ENCODE measurements around the gene SSBP4. TPM values are rescaled to one million over a fixed set of nuclear protein-coding genes. Genes with fewer than 3 reads are reported as not detected.

SSBP4 gene
- polyA plus RNA-seq, 2 of the 4 experiments (the other 2 are of a cell fraction), result 6.9 to 43.2 TPM

GRCh38 chr19:18483119-18483890 lies 64.1 kb downstream of the SSBP4 start:
- H3K4me3 ChIP-seq, result no peak overlapping the region
- WGBS (ENCODE audit: missing lambda C conversion rate), result 79% methylated on average over 12 of the region's 12 CpGs
- H3K9me3 ChIP-seq, result no peaks in the 10 kb centered on the region
- FAIRE-seq (no peak), DNase-seq (ENCODE audit: low read depth in 1 of 2, low spot score in 1 of 2) (no peak), ATAC-seq (no peak)
- H3K4me2 ChIP-seq, result no peak overlapping the region
- peaks cover 52% of the 10 kb centered on the region for H3K4me1 ChIP-seq
- ChIA-PET POLR2A (no interaction called here), CTCF (interaction anchor here (1.2 to 3.0 kb wide), 2 partner anchors 14 to 39 kb away, joined by 3 to 15 read pairs; partner anchors contain the start of gene ELL)
- 0 out of 6 replicates have a peak overlapping the region, but pooled peaks of 1 of the 2 experiments have one; percentile 1 for H3K27ac ChIP-seq
- no peak for TF ChIP-seq HMGXB4 (CRISPR knock-in tag; IDR thresholded peaks at IDR 0.05; ENCODE audit: borderline replicate concordance)
- no peak for TF ChIP-seq RCOR1 (IDR thresholded peaks at IDR 0.05; ENCODE audit: low read depth, low read length)
- no peak for TF ChIP-seq CEBPB (IDR thresholded peaks at IDR 0.05)
- no peak for TF ChIP-seq NR3C1 (IDR thresholded peaks at IDR 0.05)
- no peak for TF ChIP-seq SREBF2 (IDR thresholded peaks at IDR 0.05)
- no peak for TF ChIP-seq USF2 (IDR thresholded peaks at IDR 0.05)
- TF ChIP-seq KDM5A (IDR thresholded peaks at IDR 0.05), result no peak
- TF ChIP-seq ELK1 (IDR thresholded peaks at IDR 0.05; ENCODE audit: low read depth, low read length), result no peak
- TF ChIP-seq HEYL (CRISPR knock-in tag; IDR thresholded peaks at IDR 0.05), result no peak
- TF ChIP-seq BCL3 (IDR thresholded peaks at IDR 0.05), result no peak
- TF ChIP-seq TP53 (CRISPR knock-in tag; IDR thresholded peaks at IDR 0.05), result no peak
- no peak for TF ChIP-seq ATOH8 (CRISPR knock-in tag; IDR thresholded peaks at IDR 0.05; ENCODE audit: low read depth)
- TF ChIP-seq FOSB (CRISPR knock-in tag; IDR thresholded peaks at IDR 0.05), result no peak
- no peak for TF ChIP-seq RAD21 (conservative IDR thresholded peaks at IDR 0.05 in 1 of 2, IDR thresholded peaks at IDR 0.05 in 1 of 2)
- no peak for TF ChIP-seq BHLHE40 (IDR thresholded peaks at IDR 0.05; ENCODE audit: low read depth, low read length)

Small RNAs within 50 kb of the gene (small RNA-seq; reads per million reads assigned to genes)
- 0 to 16.4 (median 6.5) reads per million in 6 experiments for gene MIR3189

Other genes starting within 250 kb of the SSBP4 start
- 11.2 and 12.3 TPM in 2 replicates for gene IFI30, start 245.6 kb upstream of the SSBP4 start, polyA plus RNA-seq (2011; rRNA removed)
- gene IFI30, start 245.6 kb upstream of the SSBP4 start, polyA plus RNA-seq (2017; fragmentation: RNase III; extraction: RNeasy Plus Mini Kit Qiagen cat#74134 plus additional on column Dnase treatment), result 13.5 to 19.8 TPM (median 16.8 TPM) in 3 replicates
- 8.3 and 11.4 TPM in 2 replicates for gene MPV17L2, start 226.2 kb upstream of the SSBP4 start, polyA plus RNA-seq (2011; rRNA removed)
- gene MPV17L2, start 226.2 kb upstream of the SSBP4 start, polyA plus RNA-seq (2017; fragmentation: RNase III; extraction: RNeasy Plus Mini Kit Qiagen cat#74134 plus additional on column Dnase treatment), result 12.2 to 13.9 TPM (median 12.3 TPM) in 3 replicates
- 0.39 and 1.0 TPM in 2 replicates for gene RAB3A, start 215.4 kb upstream of the SSBP4 start, polyA plus RNA-seq (2011; rRNA removed)
- gene RAB3A, start 215.4 kb upstream of the SSBP4 start, polyA plus RNA-seq (2017; fragmentation: RNase III; extraction: RNeasy Plus Mini Kit Qiagen cat#74134 plus additional on column Dnase treatment), result 1.0 to 1.6 TPM (median 1.4 TPM) in 3 replicates
- gene PDE4C, start 193.0 kb upstream of the SSBP4 start, polyA plus RNA-seq (2011; rRNA removed), result 0.25 and 0.54 TPM in 2 replicates
- gene PDE4C, start 193.0 kb upstream of the SSBP4 start, polyA plus RNA-seq (2017; fragmentation: RNase III; extraction: RNeasy Plus Mini Kit Qiagen cat#74134 plus additional on column Dnase treatment), result 0.34 to 0.65 TPM (median 0.55 TPM) in 3 replicates
- 0.34 and 0.63 TPM in 2 replicates for gene IQCN, start 144.9 kb upstream of the SSBP4 start, polyA plus RNA-seq (2011; rRNA removed)
- gene IQCN, start 144.9 kb upstream of the SSBP4 start, polyA plus RNA-seq (2017; fragmentation: RNase III; extraction: RNeasy Plus Mini Kit Qiagen cat#74134 plus additional on column Dnase treatment), result 0.49 to 0.64 TPM (median 0.50 TPM) in 3 replicates
- gene JUND, start 137.8 kb upstream of the SSBP4 start, polyA plus RNA-seq (2011; rRNA removed), result 52.9 and 68.9 TPM in 2 replicates
- gene JUND, start 137.8 kb upstream of the SSBP4 start, polyA plus RNA-seq (2017; fragmentation: RNase III; extraction: RNeasy Plus Mini Kit Qiagen cat#74134 plus additional on column Dnase treatment), result 52.6 to 70.4 TPM (median 65.1 TPM) in 3 replicates
- 106 and 154 TPM in 2 replicates for gene LSM4, start 96.3 kb upstream of the SSBP4 start, polyA plus RNA-seq (2011; rRNA removed)
- gene LSM4, start 96.3 kb upstream of the SSBP4 start, polyA plus RNA-seq (2017; fragmentation: RNase III; extraction: RNeasy Plus Mini Kit Qiagen cat#74134 plus additional on column Dnase treatment), result 169 to 180 TPM (median 171 TPM) in 3 replicates
- gene PGPEP1, start 78.8 kb upstream of the SSBP4 start, polyA plus RNA-seq (2011; rRNA removed), result 7.1 and 8.6 TPM in 2 replicates
- 4.5 to 5.9 TPM (median 5.3 TPM) in 3 replicates for gene PGPEP1, start 78.8 kb upstream of the SSBP4 start, polyA plus RNA-seq (2017; fragmentation: RNase III; extraction: RNeasy Plus Mini Kit Qiagen cat#74134 plus additional on column Dnase treatment)
- gene GDF15, start 33.2 kb upstream of the SSBP4 start, polyA plus RNA-seq (2011; rRNA removed), result 67.8 and 78.5 TPM in 2 replicates
- gene GDF15, start 33.2 kb upstream of the SSBP4 start, polyA plus RNA-seq (2017; fragmentation: RNase III; extraction: RNeasy Plus Mini Kit Qiagen cat#74134 plus additional on column Dnase treatment), result 53.4 to 58.4 TPM (median 56.9 TPM) in 3 replicates
- not detected in 2 replicates for gene LRRC25, start 21.8 kb upstream of the SSBP4 start, polyA plus RNA-seq (2011; rRNA removed)
- gene LRRC25, start 21.8 kb upstream of the SSBP4 start, polyA plus RNA-seq (2017; fragmentation: RNase III; extraction: RNeasy Plus Mini Kit Qiagen cat#74134 plus additional on column Dnase treatment), result not detected in 3 replicates
- 17.6 and 18.0 TPM in 2 replicates for gene ISYNA1, start 18.7 kb downstream of the SSBP4 start, polyA plus RNA-seq (2011; rRNA removed)
- gene ISYNA1, start 18.7 kb downstream of the SSBP4 start, polyA plus RNA-seq (2017; fragmentation: RNase III; extraction: RNeasy Plus Mini Kit Qiagen cat#74134 plus additional on column Dnase treatment), result 48.5 to 71.0 TPM (median 60.7 TPM) in 3 replicates
- 1.1 and 1.6 TPM in 2 replicates for gene ELL, start 102.7 kb downstream of the SSBP4 start, polyA plus RNA-seq (2011; rRNA removed)
- gene ELL, start 102.7 kb downstream of the SSBP4 start, polyA plus RNA-seq (2017; fragmentation: RNase III; extraction: RNeasy Plus Mini Kit Qiagen cat#74134 plus additional on column Dnase treatment), result 3.6 to 3.8 TPM (median 3.7 TPM) in 3 replicates
- 53.3 and 56.1 TPM in 2 replicates for gene FKBP8, start 124.2 kb downstream of the SSBP4 start, polyA plus RNA-seq (2011; rRNA removed)
- gene FKBP8, start 124.2 kb downstream of the SSBP4 start, polyA plus RNA-seq (2017; fragmentation: RNase III; extraction: RNeasy Plus Mini Kit Qiagen cat#74134 plus additional on column Dnase treatment), result 97.0 to 124 TPM (median 123 TPM) in 3 replicates
- 62.8 and 73.6 TPM in 2 replicates for gene KXD1, start 138.5 kb downstream of the SSBP4 start, polyA plus RNA-seq (2011; rRNA removed)
- 83.9 to 90.6 TPM (median 87.4 TPM) in 3 replicates for gene KXD1, start 138.5 kb downstream of the SSBP4 start, polyA plus RNA-seq (2017; fragmentation: RNase III; extraction: RNeasy Plus Mini Kit Qiagen cat#74134 plus additional on column Dnase treatment)
- gene UBA52, start 152.5 kb downstream of the SSBP4 start, polyA plus RNA-seq (2011; rRNA removed), result 888 and 1,266 TPM in 2 replicates
- gene UBA52, start 152.5 kb downstream of the SSBP4 start, polyA plus RNA-seq (2017; fragmentation: RNase III; extraction: RNeasy Plus Mini Kit Qiagen cat#74134 plus additional on column Dnase treatment), result 942 to 959 TPM (median 947 TPM) in 3 replicates
- gene REX1BD, start 169.4 kb downstream of the SSBP4 start, polyA plus RNA-seq (2011; rRNA removed), result 13.3 and 23.1 TPM in 2 replicates
- gene REX1BD, start 169.4 kb downstream of the SSBP4 start, polyA plus RNA-seq (2017; fragmentation: RNase III; extraction: RNeasy Plus Mini Kit Qiagen cat#74134 plus additional on column Dnase treatment), result 47.3 to 50.3 TPM (median 47.7 TPM) in 3 replicates
- 0.37 and 1.3 TPM in 2 replicates for gene CRLF1, start 187.4 kb downstream of the SSBP4 start, polyA plus RNA-seq (2011; rRNA removed)
- gene CRLF1, start 187.4 kb downstream of the SSBP4 start, polyA plus RNA-seq (2017; fragmentation: RNase III; extraction: RNeasy Plus Mini Kit Qiagen cat#74134 plus additional on column Dnase treatment), result 1.6 to 2.7 TPM (median 2.5 TPM) in 3 replicates
- gene TMEM59L, start 193.5 kb downstream of the SSBP4 start, polyA plus RNA-seq (2011; rRNA removed), result 0.94 and 2.0 TPM in 2 replicates
- 2.8 to 5.0 TPM (median 4.6 TPM) in 3 replicates for gene TMEM59L, start 193.5 kb downstream of the SSBP4 start, polyA plus RNA-seq (2017; fragmentation: RNase III; extraction: RNeasy Plus Mini Kit Qiagen cat#74134 plus additional on column Dnase treatment)
- gene KLHL26, start 217.6 kb downstream of the SSBP4 start, polyA plus RNA-seq (2011; rRNA removed), result 1.1 and 1.8 TPM in 2 replicates
- gene KLHL26, start 217.6 kb downstream of the SSBP4 start, polyA plus RNA-seq (2017; fragmentation: RNase III; extraction: RNeasy Plus Mini Kit Qiagen cat#74134 plus additional on column Dnase treatment), result 2.0 TPM in 3 replicates